ENCODE data around the gene RAPGEF2. TPM values are rescaled to one million over a fixed set of nuclear protein-coding genes. Genes with fewer than 3 reads are reported as not detected.

Gene RAPGEF2
- total and polyA plus RNA-seq, 10 of the 15 experiments (the other 5 are each of a cell fraction or from before 2014, with no cell fraction given), result 0.31 to 24.0 (median 2.9) TPM

DNA sequence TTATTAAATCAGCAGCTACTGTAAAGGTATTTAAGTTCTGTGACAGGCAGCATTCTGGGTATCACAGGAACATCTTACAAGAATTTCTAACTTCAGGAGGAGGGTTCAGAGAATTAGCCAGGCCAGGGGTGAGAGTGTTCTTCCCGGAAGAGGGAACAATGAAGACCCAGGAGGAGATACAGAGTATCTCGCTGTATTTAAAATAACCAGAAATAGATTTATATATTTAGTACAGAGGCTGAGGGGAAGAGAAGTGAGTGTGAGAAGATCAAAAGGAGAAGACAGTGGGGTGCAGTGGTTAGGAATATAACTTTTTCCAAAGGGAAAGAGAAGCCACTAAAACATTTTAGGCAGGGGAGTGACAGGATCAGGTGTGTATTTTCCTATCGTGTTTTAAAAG lies 186.8 kb downstream of the RAPGEF2 start:
- no peaks in the 10 kb centered on the region for H3K27me3 ChIP-seq (replicated peaks in 1 of 2; ENCODE audit: control insufficient read depth in 2 of 2, insufficient read depth in 2 of 2, low read length in 1 of 2)
- ATAC-seq (no peak), DNase-seq (ENCODE audit: low read depth, low spot score) (no peak), FAIRE-seq (no peak)
- intact Hi-C loops (cut with micrococcal nuclease; ENCODE audit: unreplicated experiment), result no loop called here
- ChIA-PET RAD21 (ENCODE audit: unreplicated experiment) (no interaction called here), SMC1A (ENCODE audit: uncharacterized antibody, unreplicated experiment) (interaction anchor here (1.2 kb wide), 1 partner anchor 50 kb away, joined by 3 read pairs; no protein-coding TSS in a partner anchor), POLR2A (no interaction called here), CTCF (no interaction called here)
- no peaks in the 10 kb centered on the region for H3K79me2 ChIP-seq (ENCODE audit: control insufficient read depth, insufficient read depth, low read length)
- H3K27ac ChIP-seq (ENCODE audit: control insufficient read depth, insufficient read depth), result no peak overlapping the region
- no peaks in the 10 kb centered on the region for H3K9me3 ChIP-seq (replicated peaks; ENCODE audit: control insufficient read depth, insufficient read depth, low read length)
- H3K4me3 ChIP-seq, result no peak overlapping the region
- H2AFZ ChIP-seq (ENCODE audit: control insufficient read depth, low read depth, low read length), result no peak overlapping the region
- in situ Hi-C loops (cut with MboI), result no loop called here
- H3K4me1 ChIP-seq (ENCODE audit: control insufficient read depth, insufficient read depth, low read length), result no peaks in the 10 kb centered on the region
- WGBS (ENCODE audit: insufficient coverage, insufficient replicate concordance, low lambda C conversion rate, missing lambda C conversion rate), result 94% methylated on average over 3 of the region's 3 CpGs
- H4K20me1 ChIP-seq (ENCODE audit: control insufficient read depth, insufficient read depth), result no peaks in the 10 kb centered on the region
- no TSS peak for BruUV-seq (replicated peaks)
- H3K36me3 ChIP-seq (ENCODE audit: control insufficient read depth in 2 of 2, insufficient read depth in 2 of 2, low read length in 1 of 2), result no peaks in the 10 kb centered on the region; a peak in 1 of 4 replicates
- no peak overlapping the region for H3K9ac ChIP-seq (ENCODE audit: control insufficient read depth, insufficient read depth, low read length)
- no peak overlapping the region for H3K4me2 ChIP-seq (ENCODE audit: control insufficient read depth, insufficient read depth)
- TF ChIP-seq POLR2AphosphoS2 (IDR thresholded peaks at IDR 0.05; ENCODE audit: low read depth, low read length) (no peak), NR2C2 (IDR thresholded peaks at IDR 0.05; ENCODE audit: borderline replicate concordance, control insufficient read depth, insufficient read length, low read depth) (no peak), YBX1 (IDR thresholded peaks at IDR 0.05) (no peak), DPF2 (IDR thresholded peaks at IDR 0.05) (no peak), IRF4 (IDR thresholded peaks at IDR 0.05; ENCODE audit: low read depth, low read length) (no peak), POU2F2 (IDR thresholded peaks at IDR 0.05; ENCODE audit: borderline replicate concordance, low read depth, low read length) (no peak), WRNIP1 (IDR thresholded peaks at IDR 0.05; ENCODE audit: borderline replicate concordance, low read depth, low read length) (no peak), CHD1 (IDR thresholded peaks at IDR 0.05; ENCODE audit: low read depth, low read length) (no peak), EGR1 (IDR thresholded peaks at IDR 0.05; ENCODE audit: borderline replicate concordance in 1 of 2, low read depth in 2 of 2, low read length in 2 of 2) (no peak), CHD4 (IDR thresholded peaks at IDR 0.05) (no peak), NFIC (IDR thresholded peaks at IDR 0.05; ENCODE audit: low read depth, low read length) (no peak), HDAC6 (IDR thresholded peaks at IDR 0.05; ENCODE audit: unreplicated experiment) (no peak)
- TF ChIP-seq, protein P1, sequence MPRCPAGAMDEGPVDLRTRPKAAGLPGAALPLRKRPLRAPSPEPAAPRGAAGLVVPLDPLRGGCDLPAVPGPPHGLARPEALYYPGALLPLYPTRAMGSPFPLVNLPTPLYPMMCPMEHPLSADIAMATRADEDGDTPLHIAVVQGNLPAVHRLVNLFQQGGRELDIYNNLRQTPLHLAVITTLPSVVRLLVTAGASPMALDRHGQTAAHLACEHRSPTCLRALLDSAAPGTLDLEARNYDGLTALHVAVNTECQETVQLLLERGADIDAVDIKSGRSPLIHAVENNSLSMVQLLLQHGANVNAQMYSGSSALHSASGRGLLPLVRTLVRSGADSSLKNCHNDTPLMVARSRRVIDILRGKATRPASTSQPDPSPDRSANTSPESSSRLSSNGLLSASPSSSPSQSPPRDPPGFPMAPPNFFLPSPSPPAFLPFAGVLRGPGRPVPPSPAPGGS (IDR thresholded peaks at IDR 0.05; ENCODE audit: borderline replicate concordance, insufficient read depth, low read depth, low read length, poor library complexity, severe bottlenecking), result no peak
- TF ChIP-seq, protein P2, sequence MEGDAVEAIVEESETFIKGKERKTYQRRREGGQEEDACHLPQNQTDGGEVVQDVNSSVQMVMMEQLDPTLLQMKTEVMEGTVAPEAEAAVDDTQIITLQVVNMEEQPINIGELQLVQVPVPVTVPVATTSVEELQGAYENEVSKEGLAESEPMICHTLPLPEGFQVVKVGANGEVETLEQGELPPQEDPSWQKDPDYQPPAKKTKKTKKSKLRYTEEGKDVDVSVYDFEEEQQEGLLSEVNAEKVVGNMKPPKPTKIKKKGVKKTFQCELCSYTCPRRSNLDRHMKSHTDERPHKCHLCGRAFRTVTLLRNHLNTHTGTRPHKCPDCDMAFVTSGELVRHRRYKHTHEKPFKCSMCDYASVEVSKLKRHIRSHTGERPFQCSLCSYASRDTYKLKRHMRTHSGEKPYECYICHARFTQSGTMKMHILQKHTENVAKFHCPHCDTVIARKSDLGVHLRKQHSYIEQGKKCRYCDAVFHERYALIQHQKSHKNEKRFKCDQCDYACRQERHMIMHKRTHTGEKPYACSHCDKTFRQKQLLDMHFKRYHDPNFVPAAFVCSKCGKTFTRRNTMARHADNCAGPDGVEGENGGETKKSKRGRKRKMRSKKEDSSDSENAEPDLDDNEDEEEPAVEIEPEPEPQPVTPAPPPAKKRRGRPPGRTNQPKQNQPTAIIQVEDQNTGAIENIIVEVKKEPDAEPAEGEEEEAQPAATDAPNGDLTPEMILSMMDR (IDR thresholded peaks at IDR 0.05 in 2 of 3, conservative IDR thresholded peaks at IDR 0.05 in 1 of 3; ENCODE audit: control insufficient read depth in 2 of 3, extremely low read depth in 1 of 3, insufficient read depth in 1 of 3, low read depth in 3 of 3, low read length in 3 of 3), result no peak
- TF ChIP-seq, protein P3, sequence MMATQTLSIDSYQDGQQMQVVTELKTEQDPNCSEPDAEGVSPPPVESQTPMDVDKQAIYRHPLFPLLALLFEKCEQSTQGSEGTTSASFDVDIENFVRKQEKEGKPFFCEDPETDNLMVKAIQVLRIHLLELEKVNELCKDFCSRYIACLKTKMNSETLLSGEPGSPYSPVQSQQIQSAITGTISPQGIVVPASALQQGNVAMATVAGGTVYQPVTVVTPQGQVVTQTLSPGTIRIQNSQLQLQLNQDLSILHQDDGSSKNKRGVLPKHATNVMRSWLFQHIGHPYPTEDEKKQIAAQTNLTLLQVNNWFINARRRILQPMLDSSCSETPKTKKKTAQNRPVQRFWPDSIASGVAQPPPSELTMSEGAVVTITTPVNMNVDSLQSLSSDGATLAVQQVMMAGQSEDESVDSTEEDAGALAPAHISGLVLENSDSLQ (IDR thresholded peaks at IDR 0.05), result no peak
